Suppressor macrophage treated with lipopolysaccharide for 1 hour (primary cell): ENCODE measurements around the gene FGD3.
A peak's percentile ranks its signal among the peaks of the same experiment; 100 is the strongest.

Experiments
- DNase-seq, 3 donors: peaks; one replicate each; pipeline ENCODE4 v3.0.0-alpha.2; 2020 to 2022

Gene FGD3

DNA sequence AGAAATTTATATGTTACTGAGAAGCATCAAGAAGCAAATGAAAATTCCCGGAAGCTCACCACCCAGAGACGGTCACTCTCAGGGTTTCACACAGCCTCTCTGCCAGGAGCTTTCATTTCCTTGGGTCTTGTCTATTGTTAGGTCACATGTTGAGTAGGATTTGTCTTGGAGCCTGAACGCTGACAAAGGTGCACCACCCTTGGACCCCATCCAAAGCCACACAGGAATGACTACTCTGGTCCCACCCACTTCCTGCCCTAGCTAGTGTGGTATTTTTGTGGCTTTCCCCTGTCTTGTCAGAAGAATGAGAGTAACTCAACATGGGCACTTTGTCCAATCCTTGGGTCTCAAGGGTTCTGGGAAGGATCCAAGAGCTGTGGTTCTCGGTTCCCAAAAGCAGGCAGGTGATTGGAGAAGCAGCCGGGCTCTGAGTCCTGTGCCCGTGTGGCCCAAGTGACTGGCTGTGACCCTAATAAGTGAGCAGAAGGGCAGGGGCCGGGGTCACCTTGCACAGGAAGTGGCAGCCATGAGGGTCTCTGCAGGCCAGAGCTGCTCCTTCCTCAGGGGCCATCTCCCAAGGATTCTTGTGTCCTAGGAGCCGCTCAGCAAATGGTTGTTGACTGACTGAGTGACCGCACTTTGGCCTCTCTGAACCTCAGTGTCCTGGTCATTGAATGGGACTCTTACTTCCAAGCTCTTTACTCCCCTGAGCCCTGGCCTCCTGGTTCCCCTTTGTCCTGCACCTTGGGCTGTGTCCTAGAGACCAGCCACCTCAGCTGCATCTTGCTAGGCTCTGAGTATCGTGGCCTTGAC lies 6.9 kb downstream of the FGD3 start:
- DNase-seq = peak; percentile 38 to 63 (median 59)

DNA sequence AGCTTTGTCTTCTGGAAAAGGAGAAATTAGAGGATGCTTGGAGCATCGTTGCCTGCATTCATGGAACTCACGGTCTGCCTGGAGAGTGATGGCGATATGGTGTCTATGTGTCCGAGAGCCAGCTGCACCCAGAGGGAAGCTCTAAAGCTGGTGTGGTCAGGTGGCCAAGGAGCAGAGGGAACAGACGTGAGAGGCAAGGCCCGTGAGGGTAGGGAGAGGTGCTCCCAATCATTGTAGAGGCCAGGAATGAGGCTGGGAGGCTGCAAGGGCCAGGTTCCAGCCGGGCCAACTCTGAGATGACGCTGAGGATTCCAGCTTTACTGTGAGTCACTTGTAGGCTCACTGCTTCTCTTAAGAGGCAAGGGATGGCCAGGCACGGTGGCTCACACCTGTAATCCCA lies 7.6 kb downstream of the FGD3 start:
- no peak for DNase-seq

DNA sequence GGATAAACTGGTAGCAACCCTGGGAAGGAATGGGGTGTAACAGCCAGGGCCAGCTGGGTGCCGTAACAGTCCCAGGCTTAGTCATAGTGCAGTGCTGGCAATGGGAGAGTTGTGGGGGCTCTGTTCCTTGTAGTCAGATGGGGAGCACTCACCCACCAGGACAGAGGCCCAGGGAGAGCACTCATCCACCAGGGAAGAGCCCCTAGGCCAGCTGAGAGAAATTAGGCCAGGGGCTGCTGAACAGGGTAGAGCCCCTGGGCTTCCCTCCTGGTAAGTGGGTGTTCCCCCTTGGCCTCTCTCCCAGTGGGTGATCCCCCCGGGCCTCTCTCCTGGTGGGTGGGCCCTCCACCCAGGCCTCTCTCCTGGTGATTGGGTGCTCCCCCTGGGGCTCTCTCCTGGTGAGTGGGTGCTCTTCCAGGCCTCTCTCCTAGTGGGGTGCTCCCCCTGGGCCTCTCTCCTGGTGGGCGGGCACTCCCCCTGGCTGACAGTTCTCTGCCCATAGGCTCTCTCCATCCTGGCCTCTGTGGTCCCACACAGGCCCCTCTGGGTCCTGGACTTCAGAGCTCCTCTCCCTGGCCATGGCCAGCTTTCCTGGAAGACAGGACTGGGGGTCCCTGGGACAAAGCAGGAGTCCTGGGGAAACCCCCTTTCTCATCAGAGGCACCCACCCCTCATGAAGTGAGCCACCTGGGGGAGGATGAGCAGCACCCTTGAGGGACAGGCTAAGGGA lies 13.4 kb downstream of the FGD3 start:
- no peak for DNase-seq

DNA sequence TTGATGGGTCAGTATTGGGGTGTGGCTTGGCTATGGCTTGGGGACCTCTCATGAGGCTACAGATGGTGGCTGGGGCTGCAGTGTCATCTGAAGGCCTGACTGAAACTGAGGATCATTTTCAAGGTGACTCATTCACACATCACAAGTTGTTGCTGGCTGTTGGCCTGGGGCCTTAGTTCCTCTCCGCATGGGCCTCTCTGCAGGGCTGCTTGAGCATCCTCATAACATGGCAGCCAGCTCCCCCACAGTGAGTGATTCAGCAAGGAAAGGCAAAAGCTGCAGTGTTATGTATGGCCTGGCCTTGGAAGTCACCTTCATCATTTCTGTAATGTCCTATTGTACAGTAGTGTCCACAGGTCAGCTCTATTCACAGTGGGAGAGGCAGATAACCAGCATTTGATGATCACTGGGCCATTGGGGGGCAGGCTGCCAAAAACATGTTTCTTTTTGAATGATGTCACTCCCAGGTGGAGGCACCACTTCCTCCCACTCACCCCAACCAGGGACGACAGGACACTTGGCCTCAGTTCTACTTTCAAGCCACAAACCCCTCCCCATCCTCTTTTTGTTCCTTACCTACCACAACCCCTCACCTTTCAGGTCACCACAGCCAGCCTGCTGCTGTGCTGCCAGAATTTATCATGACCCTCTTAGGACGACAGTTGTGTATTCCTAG lies 14.4 kb downstream of the FGD3 start:
- DNase-seq = peak; percentile 20 to 29 (median 24)

DNA sequence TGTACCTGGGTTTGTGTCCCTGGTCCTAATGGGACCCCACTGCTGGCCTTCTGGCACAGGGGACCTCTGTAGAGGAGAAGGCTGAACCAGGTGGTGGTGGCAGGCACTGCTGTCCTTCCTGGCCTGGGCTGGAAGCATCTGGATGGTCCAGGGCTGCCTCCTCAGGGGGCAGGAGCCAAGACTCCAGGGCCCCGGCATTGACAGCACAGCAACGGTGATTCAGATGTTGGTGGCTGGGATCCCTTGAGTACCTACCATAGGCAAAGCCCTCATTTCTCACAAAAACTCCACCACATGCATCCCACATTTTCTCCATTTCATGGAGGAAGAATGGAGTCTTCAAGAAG lies 15.0 kb downstream of the FGD3 start:
- DNase-seq = no peak

DNA sequence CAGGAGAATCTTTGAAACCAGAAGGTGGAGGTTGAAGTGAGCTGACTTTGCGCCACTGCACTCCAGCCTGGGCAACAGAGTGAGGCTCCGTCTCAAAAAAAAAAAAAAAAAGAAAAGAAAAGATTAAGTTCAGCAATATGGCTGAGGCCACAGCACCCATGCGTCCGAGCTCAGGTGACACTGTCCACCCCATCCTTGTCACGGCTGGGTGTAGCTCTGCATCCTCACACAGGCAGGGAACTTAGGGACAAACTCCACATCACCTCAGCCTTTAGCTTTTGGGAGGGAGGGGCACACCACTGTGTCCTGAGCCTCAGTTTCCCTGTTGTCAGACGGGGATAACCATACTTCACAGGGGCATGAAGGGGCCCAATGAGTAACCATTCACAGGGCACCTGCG lies 15.5 kb downstream of the FGD3 start:
- DNase-seq = no peak

DNA sequence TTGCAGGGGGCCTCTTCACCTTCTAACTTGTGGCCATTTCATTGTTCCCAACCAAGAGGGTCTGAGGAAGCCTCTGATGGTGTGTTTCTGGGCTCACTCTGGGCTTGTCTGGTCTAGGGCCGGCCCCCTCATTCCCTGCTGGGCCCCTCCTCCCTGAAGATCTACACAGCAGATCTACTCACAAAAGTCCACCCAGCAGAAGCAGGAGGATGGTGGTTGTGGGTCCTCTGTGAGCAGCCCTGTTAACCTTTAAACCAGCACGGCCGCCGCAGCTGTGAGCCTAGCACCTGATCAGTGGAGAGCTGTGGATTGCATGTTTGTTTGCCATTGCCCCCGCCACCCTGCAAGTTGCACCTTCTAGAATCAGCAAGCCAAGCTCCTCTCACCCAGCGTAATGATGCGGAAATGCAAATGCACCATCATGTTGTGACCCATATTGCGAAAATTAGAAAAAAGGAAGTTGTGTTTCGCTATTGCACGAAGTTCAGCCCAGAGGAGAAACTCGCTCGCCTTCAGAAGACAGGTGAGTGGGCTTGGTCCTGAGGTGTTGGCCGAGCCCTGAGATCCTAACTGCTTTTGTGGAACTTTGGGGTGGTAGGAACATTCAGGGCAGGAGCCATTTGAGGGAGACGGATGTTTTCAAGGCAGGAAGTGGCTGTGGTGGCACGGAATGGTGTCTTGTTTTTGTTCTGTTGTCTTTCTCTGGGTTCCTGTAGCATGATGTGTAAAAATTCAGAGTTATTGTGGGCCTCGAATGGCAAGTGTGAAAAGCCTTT lies 16.7 kb downstream of the FGD3 start:
- DNase-seq = peak; percentile 75 to 87 (median 87)

GRCh38 chr9:92964607-92965060 lies 17.3 kb downstream of the FGD3 start:
- peak in 1 of 3 donors; percentile 12 for DNase-seq

DNA sequence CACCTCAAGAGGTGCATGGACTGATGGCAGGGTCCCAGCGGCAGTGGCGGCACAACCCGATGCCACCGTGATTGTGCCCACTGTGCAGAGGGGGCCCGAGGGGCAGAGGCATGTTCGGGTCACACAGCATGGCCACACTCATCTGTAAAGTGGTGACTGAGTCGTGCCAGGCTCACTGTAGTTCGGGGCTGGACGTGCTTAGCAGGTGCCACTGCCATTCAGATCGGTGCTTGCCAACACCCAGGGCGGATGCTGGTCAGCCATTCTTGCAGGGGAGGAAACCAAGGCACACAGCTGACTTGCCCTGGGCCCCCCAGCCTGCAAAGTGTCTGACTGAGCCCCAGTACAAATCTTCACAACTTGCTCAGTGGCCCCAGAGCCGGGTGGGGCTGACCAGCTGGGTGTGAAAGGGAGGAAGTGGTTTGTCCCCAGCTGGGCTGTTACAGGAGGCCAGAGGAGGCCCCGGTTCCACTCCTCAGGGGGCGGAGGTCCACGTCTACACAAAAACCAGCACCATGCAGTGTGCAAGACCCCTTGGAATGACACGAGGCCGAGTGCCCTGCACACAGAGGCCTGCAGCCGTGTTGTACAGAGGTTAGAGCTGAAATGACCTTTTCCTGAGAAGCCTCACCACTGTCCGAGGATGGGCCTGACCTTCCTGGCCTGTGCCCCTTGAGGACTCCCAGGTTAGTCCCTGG lies 17.9 kb downstream of the FGD3 start:
- DNase-seq = peak; percentile 49 to 63 (median 53)

DNA sequence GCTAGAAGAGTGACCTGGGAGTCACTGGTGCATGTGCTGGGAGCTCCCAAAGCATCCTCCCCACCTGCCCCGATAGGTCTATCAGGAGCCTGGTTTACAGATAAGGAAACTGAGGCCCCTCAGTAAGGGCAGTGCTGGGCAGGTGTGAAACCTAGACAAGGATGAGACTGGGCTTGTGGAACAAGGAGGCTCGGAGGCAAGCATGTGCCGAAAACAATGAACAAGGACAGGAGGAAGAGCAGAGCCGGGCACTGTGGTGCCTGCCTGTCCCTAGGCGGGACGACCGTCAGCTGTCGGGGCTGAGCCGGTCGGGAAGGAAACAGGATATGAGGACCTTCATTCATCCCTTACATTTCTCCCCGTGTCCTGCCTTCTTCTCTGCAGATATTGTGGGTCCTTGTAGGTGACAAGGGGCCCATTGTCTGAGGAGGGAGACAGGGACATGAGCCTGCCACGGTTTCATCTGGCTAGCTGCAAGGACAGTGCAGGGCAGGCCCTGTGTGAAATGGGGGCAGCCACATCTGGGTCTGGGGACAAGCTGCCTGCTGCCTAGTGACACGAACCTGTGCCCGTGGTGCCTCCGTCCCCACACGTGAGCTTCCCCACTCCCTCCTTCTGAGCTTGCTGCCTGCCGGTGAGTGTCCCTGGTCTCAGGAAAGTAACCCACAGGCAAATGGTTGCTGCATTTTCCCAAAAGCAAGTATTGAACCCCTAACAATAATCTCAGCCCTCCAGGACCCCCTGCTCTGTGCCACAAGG lies 18.6 kb downstream of the FGD3 start:
- DNase-seq = peak in 1 of 3 donors; percentile 48

DNA sequence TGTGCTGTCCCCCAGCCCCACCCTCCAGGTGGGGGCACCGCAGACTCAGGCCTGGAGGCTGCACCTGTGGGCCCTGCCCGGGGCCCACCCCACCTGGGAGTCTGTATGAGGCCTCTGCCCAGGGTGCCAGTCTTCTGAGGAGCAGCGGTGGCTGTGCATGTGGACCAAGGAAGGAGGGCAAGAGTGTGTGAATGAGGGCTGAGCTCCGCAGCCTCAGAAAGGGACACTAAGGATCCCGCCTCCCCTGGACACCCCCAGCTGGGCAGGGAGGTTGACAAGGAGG lies 19.1 kb downstream of the FGD3 start:
- DNase-seq = no peak

GRCh38 chr9:92968081-92968480 lies 20.8 kb downstream of the FGD3 start:
- no peak for DNase-seq

GRCh38 chr9:92969516-92970466 lies 22.5 kb downstream of the FGD3 start:
- no peak for DNase-seq

GRCh38 chr9:92970467-92970923 lies 23.2 kb downstream of the FGD3 start:
- DNase-seq = peak; percentile 46 to 47 (median 46)

DNA sequence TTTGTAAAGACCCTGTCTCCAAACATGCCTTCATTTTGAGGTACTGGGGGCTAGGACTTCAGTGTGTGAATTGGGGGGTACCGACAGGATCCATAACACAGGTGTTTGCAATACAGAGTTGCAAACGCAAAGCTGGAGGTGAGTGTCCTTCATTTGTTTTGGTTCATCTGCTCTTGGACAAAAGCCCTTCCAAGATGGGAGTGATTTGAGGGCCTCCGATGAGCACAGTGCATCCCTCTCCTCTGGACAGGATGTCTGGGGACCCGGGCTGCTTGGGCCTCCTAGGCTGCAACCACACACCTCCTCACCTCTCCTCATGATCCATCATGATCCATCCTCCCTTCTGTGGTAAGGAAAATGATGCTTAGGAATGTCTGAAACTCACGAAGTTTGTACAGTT lies 23.8 kb downstream of the FGD3 start:
- no peak for DNase-seq

DNA sequence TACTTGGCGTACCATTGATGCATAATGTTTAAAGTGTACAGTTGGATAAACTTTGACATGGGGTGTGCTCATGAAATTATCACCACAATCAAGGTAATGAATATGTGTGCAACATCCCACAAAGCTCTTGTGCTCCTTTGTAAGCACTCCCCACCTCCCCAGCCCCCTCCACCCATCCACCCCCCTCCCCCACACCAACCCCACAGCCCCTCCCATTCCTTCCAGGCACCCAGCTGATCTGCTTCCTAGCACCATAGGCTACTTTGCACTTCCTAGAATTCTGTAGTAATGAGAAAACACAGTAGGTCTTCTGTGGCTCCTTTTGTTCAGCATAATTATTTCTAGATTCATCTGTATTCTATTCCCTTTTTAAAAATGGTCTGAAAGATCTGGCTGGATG lies 24.5 kb downstream of the FGD3 start:
- no peak for DNase-seq

DNA sequence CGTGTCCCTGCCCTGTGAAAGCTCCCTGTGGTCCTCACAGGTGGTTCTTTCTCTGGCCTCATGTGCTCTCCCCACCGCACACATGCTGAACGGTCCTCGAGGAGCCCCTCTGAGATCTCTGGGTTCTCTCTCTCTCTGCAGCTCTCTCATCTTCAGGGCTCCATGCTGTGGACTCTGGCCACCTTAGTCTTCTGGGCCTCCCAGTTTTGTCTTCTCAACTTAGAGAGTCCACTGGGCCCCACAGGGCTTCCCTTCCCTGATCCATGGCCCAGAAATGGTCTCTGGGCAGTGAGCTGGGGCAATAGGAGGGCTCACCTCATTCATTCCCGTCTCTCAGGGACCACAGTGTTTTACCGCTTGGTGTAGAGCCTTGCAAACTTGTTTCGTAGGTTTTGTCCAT lies 26.4 kb downstream of the FGD3 start:
- no peak for DNase-seq

GRCh38 chr9:92974161-92974661 lies 26.9 kb downstream of the FGD3 start:
- no peak for DNase-seq

GRCh38 chr9:92974761-92975755 lies 27.7 kb downstream of the FGD3 start:
- no peak for DNase-seq
